ENCODE data around the gene HMCES. TPM values are rescaled to one million over a fixed set of nuclear protein-coding genes. Genes with fewer than 3 reads are reported as not detected.
"Not testable (repeated sequence)": the region's sequence is repeated elsewhere in the genome, so short reads cannot be mapped to it uniquely, and the experiment has no call there.

HMCES gene
- total RNA-seq, 2 experiments from 2014 or later: 59.5 TPM

DNA sequence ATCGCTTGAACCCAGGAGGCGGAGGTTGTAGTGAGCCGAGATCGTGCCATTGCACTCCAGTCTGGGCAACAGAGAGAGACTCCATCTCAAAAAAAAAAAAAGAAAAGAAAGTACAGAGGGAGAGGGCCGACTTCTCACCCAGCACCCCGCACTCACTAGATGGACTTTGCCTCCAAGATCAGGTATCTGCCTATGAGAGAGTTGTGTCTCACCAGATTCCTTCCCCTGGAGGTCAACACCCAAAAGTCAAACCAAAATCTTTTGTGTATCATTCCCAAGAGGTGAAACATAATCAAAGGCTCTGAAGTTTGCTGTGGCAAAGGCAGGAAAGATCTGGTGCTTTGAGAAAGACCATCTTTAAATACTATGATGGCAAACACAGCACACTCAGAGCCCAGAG lies 51.2 kb downstream of the HMCES start:
- CTCF ChIA-PET: interaction anchor here (1.6 kb wide), 1 partner anchor 14 kb away, joined by 5 read pairs; a partner anchor contains a TSS
- POLR2A ChIA-PET: no interaction called here

DNA sequence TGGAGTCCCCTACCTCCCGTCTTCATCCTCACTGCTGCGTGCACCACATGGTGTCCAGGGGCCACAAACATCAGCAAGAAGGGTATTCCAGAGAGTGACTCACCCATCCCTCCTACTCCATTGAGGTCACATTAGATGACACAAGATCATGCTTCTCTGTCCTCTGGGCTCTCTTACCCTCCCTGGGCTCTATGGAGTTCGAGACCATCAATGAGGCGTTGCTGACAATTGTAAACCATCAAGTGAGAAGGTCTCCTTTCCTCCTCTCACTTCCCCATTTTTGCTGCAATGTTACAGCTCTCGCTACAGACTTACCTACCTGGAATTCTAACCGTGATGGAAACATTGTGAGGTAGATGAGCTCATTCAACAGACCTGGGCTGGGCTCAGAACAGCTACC lies 51.7 kb downstream of the HMCES start:
- CTCF ChIA-PET: interaction anchor here (1.7 kb wide), 1 partner anchor 14 kb away, joined by 7 read pairs; a partner anchor contains a TSS
- POLR2A ChIA-PET: interaction anchor here (0.6 kb wide), 1 partner anchor 23 kb away, joined by 5 read pairs; no protein-coding TSS in a partner anchor

DNA sequence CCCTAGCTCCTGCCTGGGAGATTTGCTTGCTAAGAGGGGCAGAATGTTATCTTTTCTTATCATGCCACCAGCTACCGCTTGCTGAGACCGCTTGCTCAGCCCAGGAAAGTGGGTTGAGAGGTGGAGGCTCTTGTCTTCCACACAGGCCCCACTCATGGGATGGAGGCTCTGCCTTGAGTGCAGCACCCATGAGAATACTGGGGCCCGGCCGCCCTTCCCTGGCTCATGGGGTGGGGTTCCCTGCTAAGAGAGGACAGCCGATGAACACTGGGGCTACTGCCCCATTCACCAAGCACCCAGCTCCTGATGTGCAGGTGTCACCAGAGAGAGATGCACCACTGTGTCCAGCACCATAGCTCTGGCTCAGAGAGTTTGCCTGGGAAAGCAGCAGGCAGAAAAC lies 55.2 kb downstream of the HMCES start:
- POLR2A ChIA-PET: interaction anchor here (0.6 kb wide), 1 partner anchor 66 kb away, joined by 3 read pairs; no protein-coding TSS in a partner anchor
- CTCF ChIA-PET: no interaction called here

DNA sequence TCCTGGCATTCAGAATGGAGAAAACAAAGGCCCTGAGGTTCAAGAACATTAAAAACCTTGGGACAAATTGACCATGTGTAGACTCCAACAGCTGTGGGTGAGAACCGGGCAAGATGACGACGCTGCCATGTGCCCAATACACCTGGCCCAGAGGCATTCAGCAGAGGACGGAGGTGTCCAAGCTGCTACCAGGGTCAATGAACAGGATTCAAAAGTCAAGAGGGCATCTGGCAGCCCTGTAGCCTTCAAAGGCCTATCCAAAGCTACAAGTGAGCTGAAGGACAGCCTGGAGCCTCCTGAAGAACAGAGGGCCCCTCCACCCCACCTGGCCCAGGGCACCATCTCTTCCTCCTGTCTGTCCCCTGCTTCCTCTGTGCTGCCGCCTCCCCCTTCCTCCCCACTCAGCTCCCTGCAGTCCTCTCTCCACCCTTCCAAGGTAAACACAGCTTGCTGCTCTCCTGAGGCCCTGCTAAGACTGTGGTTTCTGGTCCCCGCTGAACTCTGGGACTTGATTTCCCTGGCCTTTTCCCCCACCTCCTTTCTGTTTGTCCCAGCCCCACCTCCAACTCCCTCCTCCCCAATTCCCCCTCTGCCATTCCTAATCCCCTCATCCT lies 57.5 kb downstream of the HMCES start:
- POLR2A ChIA-PET: no interaction called here
- CTCF ChIA-PET: interaction anchor here (0.6 to 1.5 kb wide), 2 partner anchors 8 to 313 kb away, joined by 3 read pairs; no protein-coding TSS in a partner anchor

DNA sequence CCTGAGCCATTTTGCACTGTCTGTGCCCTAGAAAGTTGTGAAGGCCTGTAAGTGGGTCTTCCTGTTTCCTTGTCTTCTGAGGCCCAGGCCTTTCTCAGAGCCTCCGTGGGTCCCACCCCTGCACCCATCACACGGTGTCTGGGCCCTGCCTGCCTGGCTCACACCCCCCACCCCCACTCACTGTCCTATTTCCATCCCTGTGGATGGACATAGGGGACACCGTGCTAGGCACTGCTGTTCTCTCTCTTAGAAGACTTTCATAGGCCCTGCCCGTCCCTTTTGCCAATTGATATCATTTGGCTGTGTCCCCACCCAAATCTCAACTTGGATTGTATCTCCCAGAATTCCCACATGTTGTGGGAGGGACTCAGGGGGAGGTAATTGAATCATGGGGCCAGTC lies 59.0 kb downstream of the HMCES start:
- CTCF ChIA-PET: not testable (repeated sequence)

DNA sequence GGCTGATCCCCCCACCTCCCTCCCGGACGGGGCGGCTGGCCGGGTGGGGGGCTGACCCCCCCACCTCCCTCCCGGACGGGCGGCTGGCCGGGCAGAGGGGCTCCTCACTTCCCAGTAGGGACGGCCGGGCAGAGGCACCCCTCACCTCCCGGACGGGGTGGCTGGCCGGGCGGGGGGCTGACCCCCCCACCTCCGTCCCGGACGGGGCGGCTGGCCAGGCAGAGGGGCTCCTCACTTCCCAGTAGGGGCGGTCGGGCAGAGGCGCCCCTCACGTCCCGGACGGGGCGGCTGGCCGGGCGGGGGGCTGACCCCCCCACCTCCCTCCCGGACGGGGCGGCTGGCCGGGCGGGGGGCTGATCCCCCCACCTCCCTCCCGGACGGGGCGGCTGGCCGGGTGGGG lies 60.5 kb downstream of the HMCES start:
- CTCF ChIA-PET, POLR2A ChIA-PET: not testable (repeated sequence)

More for the DNA sequence above, 59.0 kb downstream of the HMCES start:
- POLR2A ChIA-PET: not testable (repeated sequence)

DNA sequence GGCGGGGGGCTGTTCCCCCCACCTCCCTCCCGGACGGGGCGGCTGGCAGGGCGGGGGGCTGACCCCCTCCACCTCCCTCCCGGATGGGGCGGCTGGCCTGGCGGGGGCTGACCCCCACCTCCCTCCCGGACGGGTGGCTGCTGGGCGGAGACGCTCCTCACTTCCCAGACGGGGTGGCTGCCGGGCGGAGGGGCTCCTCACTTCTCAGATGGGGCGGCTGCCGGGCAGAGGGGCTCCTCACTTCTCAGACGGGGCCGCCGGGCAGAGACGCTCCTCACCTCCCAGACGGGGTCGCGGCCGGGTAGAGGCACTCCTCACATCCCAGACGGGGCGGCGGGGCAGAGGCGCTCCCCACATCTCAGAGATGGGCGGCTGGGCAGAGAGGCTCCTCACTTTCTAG lies 61.2 kb downstream of the HMCES start:
- POLR2A ChIA-PET: not testable (repeated sequence)
- CTCF ChIA-PET: interaction anchor here (0.7 kb wide), 1 partner anchor 23 kb away, joined by 4 read pairs; no protein-coding TSS in a partner anchor

DNA sequence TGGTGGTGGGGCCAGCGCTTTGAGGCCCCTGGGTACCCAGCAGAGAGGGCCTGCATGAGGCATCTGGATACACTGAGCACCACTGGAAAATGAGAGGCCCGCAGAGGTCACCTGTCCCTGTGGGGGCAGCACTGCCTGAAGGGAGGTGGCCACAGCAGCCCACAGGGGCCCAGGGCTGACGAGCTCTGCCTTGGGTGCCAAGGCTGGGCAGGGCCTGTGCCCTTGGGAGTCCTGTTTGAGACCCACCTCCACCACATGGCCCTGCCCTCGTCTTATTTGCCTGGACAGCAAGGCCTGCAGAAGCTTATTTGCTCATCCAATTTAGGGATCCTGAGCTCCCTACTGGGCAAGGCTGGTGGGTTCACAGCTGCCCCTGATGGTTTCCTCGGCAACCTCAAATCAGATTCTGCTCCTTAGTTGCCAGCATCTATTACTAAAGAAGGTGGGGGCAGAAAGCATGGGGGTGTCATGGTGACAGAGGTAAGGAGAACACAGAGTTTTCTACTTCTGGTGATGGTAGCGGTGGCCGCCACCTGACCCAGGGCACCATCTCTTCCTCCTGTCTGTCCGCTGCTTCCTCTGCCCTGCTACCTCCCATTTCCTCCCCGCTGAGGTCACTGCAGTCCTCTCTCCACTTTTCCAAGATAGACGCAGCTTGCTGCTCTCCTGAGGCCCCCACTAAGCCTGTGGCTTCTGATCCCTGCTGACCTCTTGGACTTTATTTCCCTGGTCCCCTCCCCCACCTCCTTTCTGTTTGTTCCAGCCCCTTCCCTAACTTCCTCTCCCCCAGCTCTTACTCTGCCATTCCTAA lies 62.9 kb downstream of the HMCES start:
- ChIA-PET POLR2A (interaction anchor here (0.7 kb wide), 1 partner anchor 600 kb away, joined by 8 read pairs; no protein-coding TSS in a partner anchor), CTCF (no interaction called here)

DNA sequence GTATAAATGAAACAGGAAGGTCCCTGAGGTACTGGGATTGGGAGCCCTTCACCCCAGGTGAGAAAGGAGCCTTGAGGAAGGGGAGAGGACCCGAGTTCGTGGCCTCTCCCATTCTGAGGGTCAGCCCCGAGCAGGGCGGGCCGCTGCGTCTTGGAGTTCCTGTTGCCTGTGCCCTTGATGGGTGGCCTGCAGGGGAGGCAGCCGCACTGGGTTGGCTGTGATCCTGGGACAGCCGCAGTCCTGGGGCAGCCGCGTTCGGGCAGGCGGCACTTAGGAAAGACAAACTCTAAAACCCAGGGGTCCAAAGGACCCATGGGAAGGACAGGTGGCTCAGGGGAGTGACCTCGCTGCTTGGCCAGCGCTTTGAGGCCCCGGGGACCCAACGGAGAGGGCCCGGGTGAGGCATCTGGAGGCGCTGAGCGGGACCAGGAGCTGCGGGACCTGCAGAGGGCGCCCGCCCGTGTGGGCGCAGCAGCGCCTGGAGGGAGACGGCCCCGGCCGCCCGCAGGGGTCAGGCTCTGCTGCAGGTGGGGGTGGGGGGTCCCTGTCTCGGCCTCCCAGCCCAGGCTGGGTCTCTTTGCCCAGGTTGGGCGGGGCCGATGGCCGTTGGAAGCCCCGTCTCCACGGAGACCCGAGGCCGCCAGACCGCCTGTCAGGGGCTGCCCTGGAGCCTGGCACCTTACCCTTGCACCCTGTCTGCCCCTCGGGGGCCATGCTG lies 65.1 kb downstream of the HMCES start:
- CTCF ChIA-PET: interaction anchor here (1.2 kb wide), 1 partner anchor 8 kb away, joined by 3 read pairs; no protein-coding TSS in a partner anchor
- POLR2A ChIA-PET: no interaction called here

DNA sequence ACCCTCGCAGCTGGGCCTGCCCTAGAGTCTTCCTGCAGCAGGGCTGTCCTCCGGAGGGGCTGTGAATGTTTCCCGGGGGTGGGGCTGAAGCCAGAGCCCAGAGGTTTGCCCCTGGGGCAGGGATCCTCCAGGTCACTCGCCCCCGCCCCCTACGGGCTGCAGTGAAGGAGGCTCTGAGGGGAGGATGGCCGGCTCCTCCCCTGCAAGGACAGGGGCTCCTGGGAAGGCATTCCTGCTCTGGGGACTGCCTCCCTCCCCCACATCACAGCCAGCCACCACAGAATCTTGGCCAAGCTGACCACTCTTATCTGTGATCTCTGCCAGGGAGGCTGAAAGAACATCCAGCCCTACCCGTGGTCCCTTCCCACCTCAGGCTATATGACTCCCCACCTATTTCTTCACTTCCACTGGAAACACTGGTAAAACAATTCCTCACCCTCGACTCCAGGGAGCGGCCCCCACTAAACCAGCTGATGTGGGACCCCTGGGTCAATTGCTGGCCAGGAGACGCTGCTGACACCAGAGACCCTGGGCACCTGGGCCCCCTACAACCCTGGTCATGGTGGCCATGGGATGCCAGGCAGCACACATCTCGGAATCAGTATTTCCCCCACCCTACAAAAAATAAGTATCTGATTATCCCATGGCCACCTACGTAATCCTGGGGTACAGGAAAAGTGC lies 66.0 kb downstream of the HMCES start:
- POLR2A ChIA-PET: no interaction called here
- CTCF ChIA-PET: interaction anchor here (0.6 to 1.2 kb wide), 2 partner anchors 8 to 36 kb away, joined by 3 to 5 read pairs; no protein-coding TSS in a partner anchor

DNA sequence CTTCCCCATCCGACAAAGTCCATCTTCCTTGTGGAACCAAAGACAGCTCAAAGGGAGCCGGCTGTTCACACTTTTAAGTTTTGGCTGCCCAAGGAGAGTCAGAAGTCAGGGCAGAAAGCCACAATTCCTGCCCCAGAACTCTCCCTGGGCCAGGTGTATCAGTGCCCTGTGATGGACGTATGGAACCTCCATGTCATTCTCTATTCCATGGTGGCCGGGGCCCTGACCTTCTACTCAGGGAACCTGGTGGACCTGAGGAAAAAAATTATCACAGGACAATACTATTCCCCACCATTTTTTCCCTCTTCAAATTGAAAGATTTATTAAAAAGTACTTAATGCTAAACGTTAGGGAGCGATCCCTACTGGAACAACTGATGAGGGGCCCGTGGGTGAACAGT lies 66.6 kb downstream of the HMCES start:
- CTCF ChIA-PET: interaction anchor here (0.6 to 1.2 kb wide), 2 partner anchors 9 to 37 kb away, joined by 3 to 5 read pairs; no protein-coding TSS in a partner anchor
- POLR2A ChIA-PET: no interaction called here

DNA sequence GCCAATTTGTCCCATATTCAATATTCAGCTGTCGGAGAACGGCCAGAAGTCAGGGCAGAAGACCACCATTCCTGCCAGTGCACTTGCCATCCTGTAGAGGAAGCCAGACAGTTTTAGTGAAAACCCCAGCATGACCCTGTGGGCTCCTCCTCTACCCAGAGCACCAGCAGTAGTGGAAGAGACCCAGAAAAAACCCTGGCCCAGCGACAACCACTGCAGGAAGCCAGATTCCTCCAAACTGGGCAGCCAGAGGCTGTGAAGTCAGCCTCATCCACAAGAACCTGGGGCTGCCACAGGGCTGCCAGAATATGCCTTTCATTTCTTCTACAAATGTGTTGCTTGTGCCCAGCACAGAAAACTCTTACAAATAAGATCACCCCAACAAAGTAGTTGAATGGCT lies 67.3 kb downstream of the HMCES start:
- ChIA-PET POLR2A (no interaction called here), CTCF (no interaction called here)

DNA sequence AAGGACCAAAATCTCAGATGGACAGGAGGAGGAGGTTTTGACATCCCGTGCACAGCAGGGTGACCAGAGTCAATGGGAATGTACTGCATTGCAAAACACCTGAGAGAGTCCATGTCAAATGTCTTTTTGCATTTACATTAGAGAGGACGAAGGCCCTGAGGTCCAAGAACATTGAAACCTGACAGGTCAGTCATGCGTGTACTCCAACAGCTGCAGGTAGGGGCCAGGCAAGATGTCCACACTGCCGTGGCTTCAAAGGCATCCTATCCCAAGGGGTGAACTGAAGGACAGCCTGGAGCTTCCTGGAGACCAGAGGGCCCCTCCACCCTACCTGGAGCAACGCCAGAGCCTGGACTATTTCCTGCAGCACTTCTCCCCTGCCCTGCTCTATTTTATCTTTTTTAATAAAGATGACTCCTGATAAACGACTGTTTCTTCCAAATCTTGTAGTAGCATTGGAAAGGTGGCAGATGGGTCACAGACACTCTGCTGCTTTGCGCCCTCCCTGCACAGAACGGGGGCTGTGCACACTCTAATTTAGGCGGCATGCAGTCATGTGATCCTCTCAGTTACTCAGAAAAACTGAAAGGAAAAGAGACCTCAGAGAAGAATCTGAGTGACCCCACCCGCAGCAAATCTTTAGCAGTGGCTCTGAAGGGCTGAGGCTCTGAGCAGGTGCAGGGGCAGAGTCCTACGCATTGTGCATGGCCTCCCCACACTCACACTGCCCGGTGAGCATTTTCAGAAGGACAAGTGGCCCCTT lies 68.2 kb downstream of the HMCES start:
- CTCF ChIA-PET: no interaction called here
- POLR2A ChIA-PET: no interaction called here

DNA sequence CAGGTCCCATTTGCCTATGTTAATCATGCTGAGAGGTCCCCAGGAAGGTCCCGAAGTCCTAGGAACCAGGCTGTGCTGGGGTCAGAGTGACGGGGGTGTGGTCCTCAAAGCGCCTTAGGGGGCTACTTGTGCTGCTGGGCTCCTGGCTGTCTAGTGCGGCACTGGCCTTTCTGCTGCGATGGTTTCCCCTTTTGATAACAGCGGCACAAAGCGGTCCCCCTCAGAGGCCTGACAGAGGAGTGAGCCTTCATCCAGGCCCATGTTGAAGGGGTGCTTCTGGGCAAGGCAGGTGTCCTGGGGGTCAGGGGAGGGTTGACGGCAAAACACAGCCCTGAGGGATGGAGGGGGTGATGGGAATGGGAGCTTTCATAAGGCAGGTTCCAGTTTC lies 68.8 kb downstream of the HMCES start:
- ChIA-PET POLR2A (no interaction called here), CTCF (no interaction called here)

DNA sequence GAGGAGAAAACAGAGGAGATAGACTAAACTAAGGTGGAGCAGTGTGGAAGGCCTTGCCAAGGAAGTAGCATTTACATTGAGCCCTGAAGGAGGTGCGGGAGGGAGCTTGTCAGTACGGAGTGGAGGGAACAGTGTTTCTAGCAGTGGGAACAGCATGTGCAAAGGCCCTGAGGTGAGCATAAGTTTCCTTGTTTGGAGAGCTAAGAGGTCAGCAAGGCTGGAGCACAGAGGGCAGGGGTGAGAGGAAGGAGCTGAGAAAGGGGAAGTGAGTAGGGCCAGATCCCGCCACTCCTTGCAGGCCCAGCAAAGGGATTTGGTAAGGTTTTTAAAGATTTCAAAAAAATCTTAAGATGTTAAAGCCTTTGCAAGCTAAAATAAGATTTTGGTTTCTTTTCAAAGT lies 70.1 kb downstream of the HMCES start:
- POLR2A ChIA-PET: no interaction called here
- CTCF ChIA-PET: interaction anchor here (1.0 kb wide), 1 partner anchor 34 kb away, joined by 3 read pairs; no protein-coding TSS in a partner anchor

DNA sequence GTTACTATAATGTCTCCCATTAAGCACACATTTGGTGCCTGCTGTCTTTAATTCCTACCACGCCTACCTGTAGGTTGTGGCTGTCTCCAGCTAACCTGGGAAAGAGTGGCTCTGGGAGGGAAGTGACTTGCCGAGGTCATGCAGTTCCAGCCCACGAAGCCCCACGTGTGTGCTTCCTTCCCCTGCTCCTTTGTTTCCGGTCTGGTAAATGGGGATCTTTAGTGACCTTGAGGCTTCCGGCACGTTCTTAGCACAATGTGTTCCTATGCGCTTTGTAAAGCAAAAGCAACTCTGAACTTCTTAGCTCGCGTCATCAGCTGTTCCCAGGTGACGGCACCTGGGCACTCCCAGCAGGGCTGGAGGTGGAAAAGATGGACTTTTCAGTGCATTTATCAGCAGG lies 70.5 kb downstream of the HMCES start:
- POLR2A ChIA-PET: not testable (repeated sequence)
- CTCF ChIA-PET: interaction anchor here (1.0 kb wide), 1 partner anchor 34 kb away, joined by 3 read pairs; no protein-coding TSS in a partner anchor

DNA sequence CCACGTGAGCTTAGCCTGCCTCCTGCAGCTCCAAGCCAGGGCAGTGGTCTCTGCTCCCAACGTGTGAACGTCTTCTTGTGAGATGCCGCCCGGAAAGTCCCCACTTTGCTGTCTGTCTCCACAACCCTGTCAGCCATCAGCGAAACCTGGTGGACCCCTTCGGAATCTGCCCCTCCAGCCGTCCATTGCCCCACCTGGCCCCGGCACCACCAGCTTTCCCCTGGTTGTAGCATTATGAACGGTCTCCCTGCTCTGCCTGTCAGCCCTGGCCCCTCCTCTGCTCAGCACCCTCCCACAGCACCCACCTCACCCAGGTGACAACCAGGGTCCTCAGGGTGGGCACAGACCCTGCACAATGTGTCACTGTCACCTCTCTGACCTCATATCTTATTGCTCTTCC lies 71.1 kb downstream of the HMCES start:
- POLR2A ChIA-PET: no interaction called here
- CTCF ChIA-PET: interaction anchor here (1.0 kb wide), 1 partner anchor 33 kb away, joined by 3 read pairs; no protein-coding TSS in a partner anchor

DNA sequence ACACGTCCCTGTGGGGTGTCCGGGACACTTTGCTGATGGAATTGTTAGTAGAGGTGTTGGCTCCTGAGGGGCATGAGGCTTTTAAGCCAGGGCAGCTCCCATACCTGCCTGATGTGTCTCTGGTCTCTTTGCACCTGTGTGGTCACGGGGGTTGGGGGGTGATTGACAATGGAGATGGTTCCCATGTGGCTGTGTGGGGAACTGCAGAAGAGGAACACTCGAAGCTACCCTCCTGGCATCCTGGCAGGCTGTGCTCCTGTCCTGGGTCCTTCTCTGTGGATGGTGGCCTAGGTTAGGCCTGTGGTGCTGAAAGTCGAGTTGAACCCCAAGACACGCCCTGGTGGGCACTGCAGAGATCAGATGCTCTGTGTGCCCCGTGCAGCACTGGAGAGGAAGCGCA lies 73.4 kb downstream of the HMCES start:
- CTCF ChIA-PET: no interaction called here

More for the DNA sequence above, 73.4 kb downstream of the HMCES start:
- POLR2A ChIA-PET: no interaction called here
